Endothelial cell of umbilical vein (primary cell): ENCODE data around the gene HNMT.

Experiments used
- CTCF ChIP-seq, 2 donors: IDR thresholded peaks; 1 replicate in 1 of 2; 2 replicates in 1 of 2; pipeline ENCODE4 v1.5.1; 2011; ENCODE audit warnings: low read length in 2 of 2, mild to moderate bottlenecking in 2 of 2, moderate library complexity in 2 of 2, control low read depth in 1 of 2, inconsistent platforms in 1 of 2, low read depth in 1 of 2; ENCODE audit not compliant: insufficient read depth in 1 of 2; ENCODE audit errors: extremely low read depth in 1 of 2
- EZH2 ChIP-seq: IDR thresholded peaks from 2 replicates; pipeline ENCODE4 v1.6.1; 2012; ENCODE audit warnings: borderline replicate concordance, low read depth, mild to moderate bottlenecking, moderate library complexity, low read length, inconsistent platforms; ENCODE audit not compliant: severe bottlenecking
- FOS ChIP-seq: IDR thresholded peaks from 2 replicates; pipeline ENCODE4 v1.6.1; 2011; ENCODE audit warnings: mild to moderate bottlenecking, low read length, moderate library complexity, borderline replicate concordance; ENCODE audit not compliant: insufficient read depth
- MYC ChIP-seq: IDR thresholded peaks from one replicate; pipeline ENCODE4 v1.6.1; 2011; ENCODE audit warnings: mild to moderate bottlenecking, low read depth, low read length
- POLR2A ChIP-seq: IDR thresholded peaks from 2 replicates; pipeline ENCODE4 v1.6.1; 2012; ENCODE audit warnings: low read depth, mild to moderate bottlenecking, control low read depth, low read length

DNA sequence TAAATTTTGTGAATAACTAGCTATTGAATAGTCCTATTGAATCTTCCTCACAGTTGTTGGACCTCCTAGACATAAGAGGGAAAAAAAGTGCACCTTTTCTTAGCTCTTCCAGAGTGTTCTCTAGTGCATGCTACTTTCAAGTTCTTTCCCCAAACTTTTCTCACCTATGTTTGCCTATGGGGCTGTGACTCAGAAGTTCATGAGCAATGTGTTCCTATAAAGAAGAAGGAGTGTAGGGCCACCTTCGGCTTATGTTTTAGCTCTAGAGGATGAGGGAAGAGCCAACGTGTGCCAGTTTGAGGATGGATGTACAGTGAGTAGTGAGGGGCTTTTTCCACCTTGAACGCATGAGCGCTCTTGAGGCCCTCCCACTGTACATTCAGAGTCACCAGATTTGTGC, 27.0 kb upstream of the HNMT start:
- no peak for TF ChIP-seq CTCF (IDR thresholded peaks at IDR 0.05; ENCODE audit: extremely low read depth in 1 of 2, insufficient read depth in 1 of 2, low read depth in 1 of 2, low read length in 2 of 2)
- no peak for TF ChIP-seq EZH2
- no peak for TF ChIP-seq MYC
- no peak for TF ChIP-seq POLR2A
- TF ChIP-seq FOS = no peak
